C4-2B (cell line): ENCODE results near the gene GLIPR1.

Experiments used
- CTCF ChIP-seq: fragments of 450-650 bp; conservative IDR thresholded peaks from 2 replicates; pipeline ENCODE4 v1.5.1; 2017; ENCODE audit warnings: mild to moderate bottlenecking
- ZFX ChIP-seq: fragments of 450-650 bp; IDR thresholded peaks from 2 replicates; pipeline ENCODE4 v1.6.1; 2017

DNA sequence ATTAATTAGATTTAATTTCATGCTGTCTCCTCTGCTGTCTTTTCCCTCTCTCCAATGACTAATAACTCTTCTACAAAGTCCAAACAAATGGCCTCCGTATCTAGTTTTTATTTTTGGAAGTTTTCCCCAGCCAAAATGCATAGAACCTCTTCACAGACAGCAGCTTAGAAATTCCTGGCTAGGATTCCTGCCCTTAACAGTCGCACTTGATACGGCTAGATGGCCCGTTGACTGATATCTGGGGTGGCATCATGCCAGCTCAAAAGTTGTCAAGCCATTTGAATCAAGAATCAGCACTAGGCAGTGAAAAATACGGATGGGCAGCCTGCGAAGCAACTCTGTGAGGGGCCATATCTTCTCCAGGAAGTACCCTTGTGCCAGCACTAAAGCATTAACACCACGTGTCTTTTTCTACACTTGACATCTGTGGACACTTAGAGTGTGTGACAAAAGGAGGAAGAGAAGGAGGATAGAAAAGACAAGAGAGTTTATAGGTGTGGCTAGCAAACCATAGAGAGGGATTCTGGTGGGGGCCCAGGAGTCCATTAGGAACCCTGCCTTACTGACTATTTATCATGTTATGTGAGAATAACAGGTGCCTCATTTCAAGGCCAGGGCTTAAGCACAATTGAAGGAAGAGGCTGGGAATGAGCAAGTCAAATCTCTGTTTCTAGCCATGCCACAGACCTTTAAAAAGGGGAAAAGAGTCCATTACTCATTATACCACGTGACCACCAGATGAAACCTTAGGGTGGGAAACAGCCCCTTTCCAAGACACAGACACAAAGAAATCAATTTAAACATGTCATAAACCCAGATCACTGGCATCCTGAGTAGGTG is 70.1 kb downstream of the GLIPR1 start:
- TF ChIP-seq CTCF (no peak), ZFX (no peak)
